ENCODE results near the gene SLC15A2. TPM values are rescaled to one million over a fixed set of nuclear protein-coding genes. Genes with fewer than 3 reads are reported as not detected.

SLC15A2 gene
- total and polyA plus RNA-seq, 9 of the 15 experiments (the other 6 are each of a cell fraction or from before 2014, with no cell fraction given) = 0.05 to 0.53 (median 0.25) TPM; not detected in 1

DNA sequence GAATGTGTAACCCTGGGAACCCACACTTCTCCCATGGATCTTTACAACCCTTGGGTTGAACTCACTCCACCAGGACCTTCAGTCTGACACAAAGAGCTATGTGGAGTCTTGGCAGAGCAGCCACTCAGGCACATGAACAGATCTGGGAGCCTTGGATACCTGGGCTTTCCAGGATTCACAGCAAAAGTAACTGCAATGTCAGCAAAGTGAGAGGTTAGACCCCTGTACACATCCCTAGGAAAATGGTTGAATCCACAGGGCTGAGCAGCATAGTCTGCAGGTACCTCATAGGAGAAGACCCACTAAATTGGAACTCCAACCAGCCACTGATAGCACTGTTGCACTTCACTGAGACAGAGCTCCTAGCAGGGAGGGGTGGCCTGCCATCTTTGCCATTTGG lies 68.2 kb downstream of the SLC15A2 start (continued):
- TF ChIP-seq, protein P1, sequence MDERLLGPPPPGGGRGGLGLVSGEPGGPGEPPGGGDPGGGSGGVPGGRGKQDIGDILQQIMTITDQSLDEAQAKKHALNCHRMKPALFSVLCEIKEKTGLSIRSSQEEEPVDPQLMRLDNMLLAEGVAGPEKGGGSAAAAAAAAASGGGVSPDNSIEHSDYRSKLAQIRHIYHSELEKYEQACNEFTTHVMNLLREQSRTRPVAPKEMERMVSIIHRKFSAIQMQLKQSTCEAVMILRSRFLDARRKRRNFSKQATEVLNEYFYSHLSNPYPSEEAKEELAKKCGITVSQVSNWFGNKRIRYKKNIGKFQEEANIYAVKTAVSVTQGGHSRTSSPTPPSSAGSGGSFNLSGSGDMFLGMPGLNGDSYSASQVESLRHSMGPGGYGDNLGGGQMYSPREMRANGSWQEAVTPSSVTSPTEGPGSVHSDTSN (CRISPR knock-in tag; IDR thresholded peaks at IDR 0.05; ENCODE audit: low read depth) = no peak
- TF ChIP-seq, protein P1 (tag; conservative IDR thresholded peaks at IDR 0.05; ENCODE audit: low read depth) = no peak

DNA sequence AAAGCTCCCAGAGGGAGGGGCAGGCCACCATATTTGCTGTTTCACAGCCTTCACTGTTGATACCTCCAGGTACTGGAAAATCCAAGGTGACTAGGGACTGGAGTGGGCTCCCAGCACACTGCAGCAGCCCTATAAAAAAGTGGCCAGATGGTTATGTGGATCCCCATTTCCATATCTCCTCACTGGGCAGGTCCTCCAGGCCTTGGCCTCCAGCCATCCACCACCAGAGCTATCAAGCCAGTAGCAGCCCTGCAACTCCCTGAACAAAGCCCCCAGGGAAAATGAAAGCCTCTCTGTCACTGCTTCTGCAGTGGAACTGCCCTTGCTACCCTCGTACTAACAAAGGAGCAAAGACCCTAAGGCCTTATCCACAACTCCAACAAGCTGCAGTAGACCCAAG lies 69.4 kb downstream of the SLC15A2 start:
- H3K4me3 ChIP-seq = no peak overlapping the region
- no peaks in the 10 kb centered on the region for H3K27me3 ChIP-seq (ENCODE audit: control insufficient read depth in 2 of 2, insufficient read depth in 2 of 2, low read length in 2 of 2)
- no peak overlapping the region for H3K9ac ChIP-seq (ENCODE audit: insufficient read depth in 1 of 2, low read depth in 2 of 2, low read length in 2 of 2)
- in situ Hi-C loops (cut with MboI) (no loop called here), intact Hi-C loops (cut with micrococcal nuclease) (no loop called here)
- WGBS (ENCODE audit: insufficient coverage, low coverage, missing lambda C conversion rate) = 0% methylated on average over 1 of the region's 1 CpG
- H2AFZ ChIP-seq (ENCODE audit: low read depth, low read length) = no peak overlapping the region
- H3K79me2 ChIP-seq (ENCODE audit: control insufficient read depth, insufficient read depth, low read length) = no peaks in the 10 kb centered on the region
- ATAC-seq (no peak), FAIRE-seq (no peak), DNase-seq (ENCODE audit: extremely low read depth in 1 of 4, low spot score in 3 of 4) (no peak)
- TF ChIP-seq ZBTB7A (IDR thresholded peaks at IDR 0.05; ENCODE audit: borderline replicate concordance, control insufficient read depth, low read depth, low read length) (no peak), ZNF124 (CRISPR knock-in tag; IDR thresholded peaks at IDR 0.05) (no peak), HOXB6 (CRISPR knock-in tag; IDR thresholded peaks at IDR 0.05; ENCODE audit: borderline replicate concordance) (no peak), ZNF583 (CRISPR knock-in tag; IDR thresholded peaks at IDR 0.05) (no peak)
- ChIA-PET POLR2A (no interaction called here), CTCF (ENCODE audit: low intra/inter-chr PET ratio) (no interaction called here)
- no peak overlapping the region for H3K4me2 ChIP-seq (ENCODE audit: insufficient read depth, low read length)
- no peaks in the 10 kb centered on the region for H3K4me1 ChIP-seq (replicated peaks in 1 of 2; ENCODE audit: control insufficient read depth in 2 of 2, insufficient read depth in 2 of 2, low read length in 2 of 2)
- no peaks in the 10 kb centered on the region for H3K9me3 ChIP-seq (replicated peaks; ENCODE audit: control insufficient read depth, insufficient read depth, low read depth, low read length)
- no peaks in the 10 kb centered on the region for H3K9me1 ChIP-seq (ENCODE audit: control insufficient read depth, insufficient read depth, low read length)
- H3K36me3 ChIP-seq (ENCODE audit: control insufficient read depth, insufficient read depth, low read length) = no peaks in the 10 kb centered on the region
- no TSS peak for BruUV-seq (replicated peaks)
- H3K27ac ChIP-seq (ENCODE audit: extremely low read depth, low read depth, low read length) = no peak overlapping the region
- no peaks in the 10 kb centered on the region for H4K20me1 ChIP-seq (replicated peaks; ENCODE audit: control insufficient read depth, insufficient read depth, low read length)

All from K562 (cell line).